ENCODE results near the gene QARS1.

QARS1 gene

GRCh38 chr3:49092938-49093852, 11.4 kb downstream of the QARS1 start:
- no peak for TF ChIP-seq ZFX (IDR thresholded peaks at IDR 0.05; ENCODE audit: borderline replicate concordance)
- no peak for TF ChIP-seq CTCF (IDR thresholded peaks at IDR 0.05)
- H3K27ac ChIP-seq, result peak overlapping the region; percentile 96

GRCh38 chr3:49081429-49081828, 23.1 kb downstream of the QARS1 start:
- TF ChIP-seq CTCF (IDR thresholded peaks at IDR 0.05) (no peak), ZFX (IDR thresholded peaks at IDR 0.05; ENCODE audit: borderline replicate concordance) (no peak)
- no peak overlapping the region for H3K27ac ChIP-seq

- no peak for TF ChIP-seq CTCF (IDR thresholded peaks at IDR 0.05)
- TF ChIP-seq ZFX (IDR thresholded peaks at IDR 0.05; ENCODE audit: borderline replicate concordance), result no peak
- no peak overlapping the region for H3K27ac ChIP-seq
These were observed 25.3 kb downstream of the QARS1 start for GRCh38 chr3:49079270-49079669.

GRCh38 chr3:49076646-49077045, 27.9 kb downstream of the QARS1 start:
- TF ChIP-seq ZFX (IDR thresholded peaks at IDR 0.05; ENCODE audit: borderline replicate concordance) (no peak), CTCF (IDR thresholded peaks at IDR 0.05) (no peak)
- H3K27ac ChIP-seq, result no peak overlapping the region

GRCh38 chr3:49076116-49076515, 28.4 kb downstream of the QARS1 start:
- H3K27ac ChIP-seq, result no peak overlapping the region
- no peak for TF ChIP-seq CTCF (IDR thresholded peaks at IDR 0.05)
- TF ChIP-seq ZFX (IDR thresholded peaks at IDR 0.05; ENCODE audit: borderline replicate concordance), result no peak

- H3K27ac ChIP-seq, result no peak overlapping the region
- TF ChIP-seq ZFX (IDR thresholded peaks at IDR 0.05; ENCODE audit: borderline replicate concordance) (no peak), CTCF (IDR thresholded peaks at IDR 0.05) (no peak)
These were observed 46.5 kb downstream of the QARS1 start for GRCh38 chr3:49058011-49058410.

- H3K27ac ChIP-seq, result no peak overlapping the region
- no peak for TF ChIP-seq CTCF (IDR thresholded peaks at IDR 0.05)
These were observed 47.3 kb downstream of the QARS1 start for GRCh38 chr3:49057268-49057667.
